ENCODE results near the gene PHETA1. TPM values are rescaled to one million over a fixed set of nuclear protein-coding genes. Genes with fewer than 3 reads are reported as not detected.

The PHETA1 gene
- 5.0 and 9.1 TPM in 2 replicates for total RNA-seq

- peak; percentile 93 to 94 for DNase-seq (ENCODE audit: low read depth in 2 of 2)
Measured at GRCh38 chr12:111368788-111369495, at the start of gene PHETA1. Gene PHETA1 (minus strand): TSS chr12:111369095. CDS start chr12:111363427, 5,668 bp downstream.

- DNase-seq (ENCODE audit: low read depth in 2 of 2) = no peak
Measured at GRCh38 chr12:111418594-111418880, 49.6 kb upstream of the PHETA1 start.

- DNase-seq (ENCODE audit: low read depth in 2 of 2) = no peak
Measured at GRCh38 chr12:111417784-111418593, 49.1 kb upstream of the PHETA1 start.

GRCh38 chr12:111417290-111417689, 48.4 kb upstream of the PHETA1 start:
- no peak for DNase-seq (ENCODE audit: low read depth in 2 of 2)

GRCh38 chr12:111414711-111415252, 45.9 kb upstream of the PHETA1 start:
- no peak for DNase-seq (ENCODE audit: low read depth in 2 of 2)

GRCh38 chr12:111413442-111414086, 44.7 kb upstream of the PHETA1 start:
- peak; percentile 55 to 76 for DNase-seq (ENCODE audit: low read depth in 2 of 2)

- DNase-seq (ENCODE audit: low read depth in 2 of 2) = peak in 1 of 2 donors; percentile 48
Measured at GRCh38 chr12:111412830-111413441, 44.0 kb upstream of the PHETA1 start.

- DNase-seq (ENCODE audit: low read depth in 2 of 2) = peak in 1 of 2 donors; percentile 68
Measured at GRCh38 chr12:111412007-111412829, 43.3 kb upstream of the PHETA1 start.

- DNase-seq (ENCODE audit: low read depth in 2 of 2) = no peak
Measured at GRCh38 chr12:111411185-111411764, 42.4 kb upstream of the PHETA1 start.

GRCh38 chr12:111410431-111411184, 41.7 kb upstream of the PHETA1 start:
- peak; percentile 47 to 61 for DNase-seq (ENCODE audit: low read depth in 2 of 2)

GRCh38 chr12:111409780-111410430, 41.0 kb upstream of the PHETA1 start:
- peak; percentile 86 to 91 for DNase-seq (ENCODE audit: low read depth in 2 of 2)

- DNase-seq (ENCODE audit: low read depth in 2 of 2) = peak in 1 of 2 donors; percentile 77
Measured at GRCh38 chr12:111409403-111409779, 40.5 kb upstream of the PHETA1 start.

GRCh38 chr12:111408686-111409402, 39.9 kb upstream of the PHETA1 start:
- DNase-seq (ENCODE audit: low read depth in 2 of 2) = no peak

GRCh38 chr12:111408116-111408440, 39.2 kb upstream of the PHETA1 start:
- DNase-seq (ENCODE audit: low read depth in 2 of 2) = no peak

GRCh38 chr12:111407377-111408115, 38.7 kb upstream of the PHETA1 start:
- peak in 1 of 2 donors; percentile 25 for DNase-seq (ENCODE audit: low read depth in 2 of 2)

GRCh38 chr12:111406474-111407376, 37.8 kb upstream of the PHETA1 start:
- peak in 1 of 2 donors; percentile 48 for DNase-seq (ENCODE audit: low read depth in 2 of 2)

Data from lung microvascular endothelial cell (primary cell).